Ishikawa (cell line): ENCODE measurements around the gene CFAP61.

Experiments
- CEBPB ChIP-seq: IDR thresholded peaks from 2 replicates; pipeline ENCODE4 v1.6.1; 2012
- CREB1 ChIP-seq: IDR thresholded peaks from 2 replicates; pipeline ENCODE4 v1.6.1; 2012; ENCODE audit warnings: low read depth
- EGR1 ChIP-seq: IDR thresholded peaks from 2 replicates; pipeline ENCODE4 v1.6.1; 2012
- EP300 ChIP-seq: IDR thresholded peaks from 2 replicates; pipeline ENCODE4 v1.6.1; 2012; ENCODE audit warnings: borderline replicate concordance
- FOXM1 ChIP-seq: IDR thresholded peaks from 2 replicates; pipeline ENCODE4 v1.6.1; 2012; ENCODE audit warnings: low read depth, borderline replicate concordance
- NFIC ChIP-seq: IDR thresholded peaks from 2 replicates; pipeline ENCODE4 v1.6.1; 2012
- RAD21 ChIP-seq: IDR thresholded peaks from 2 replicates; pipeline ENCODE4 v1.6.1; 2012; ENCODE audit warnings: low read depth
- REST ChIP-seq: IDR thresholded peaks from 2 replicates; pipeline ENCODE4 v1.6.1; 2012; ENCODE audit warnings: low read depth, mild to moderate bottlenecking
- TAF1 ChIP-seq: IDR thresholded peaks from 2 replicates; pipeline ENCODE4 v1.6.1; 2012; ENCODE audit warnings: low read depth, mild to moderate bottlenecking
- TCF12 ChIP-seq: IDR thresholded peaks from 2 replicates; pipeline ENCODE4 v1.6.1; 2012; ENCODE audit warnings: low read depth
- TEAD4 ChIP-seq: IDR thresholded peaks from 2 replicates; pipeline ENCODE4 v1.6.1; 2012
- YY1 ChIP-seq: IDR thresholded peaks from 2 replicates; pipeline ENCODE4 v1.6.1; 2012; ENCODE audit warnings: low read depth
- ZBTB7A ChIP-seq: IDR thresholded peaks from 2 replicates; pipeline ENCODE4 v1.6.1; 2012; ENCODE audit warnings: low read depth
- TF ChIP-seq, protein P1 (sequence below): IDR thresholded peaks from 2 replicates; pipeline ENCODE4 v1.6.1; 2012
- TF ChIP-seq, protein P2 (sequence below): IDR thresholded peaks from 2 replicates; pipeline ENCODE4 v1.6.1; 2012

Gene CFAP61

DNA sequence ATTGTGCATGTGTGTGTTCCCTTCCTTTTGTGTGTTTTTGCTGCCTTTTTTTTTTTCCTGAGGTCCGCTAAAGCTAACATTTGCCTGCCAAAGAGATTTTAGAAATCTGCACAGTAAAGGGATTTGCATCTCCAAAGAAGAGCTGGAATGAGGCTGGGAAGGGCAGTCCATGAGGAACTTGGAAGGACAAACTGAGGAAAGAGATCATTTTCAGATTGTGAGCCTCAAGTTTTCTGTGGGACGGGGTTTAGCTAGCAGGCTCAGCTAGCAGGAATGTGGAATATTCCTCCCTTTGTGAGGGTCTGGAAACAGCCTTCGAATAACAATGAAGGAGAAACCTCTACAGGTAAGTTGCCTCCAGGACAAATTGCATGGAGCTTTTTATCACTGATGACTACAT lies 319.3 kb downstream of the CFAP61 start:
- no peak for TF ChIP-seq TEAD4
- TF ChIP-seq, protein P1, sequence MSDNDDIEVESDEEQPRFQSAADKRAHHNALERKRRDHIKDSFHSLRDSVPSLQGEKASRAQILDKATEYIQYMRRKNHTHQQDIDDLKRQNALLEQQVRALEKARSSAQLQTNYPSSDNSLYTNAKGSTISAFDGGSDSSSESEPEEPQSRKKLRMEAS: no peak
- TF ChIP-seq NFIC: no peak
- no peak for TF ChIP-seq EP300
- TF ChIP-seq ZBTB7A: no peak
- TF ChIP-seq, protein P2, sequence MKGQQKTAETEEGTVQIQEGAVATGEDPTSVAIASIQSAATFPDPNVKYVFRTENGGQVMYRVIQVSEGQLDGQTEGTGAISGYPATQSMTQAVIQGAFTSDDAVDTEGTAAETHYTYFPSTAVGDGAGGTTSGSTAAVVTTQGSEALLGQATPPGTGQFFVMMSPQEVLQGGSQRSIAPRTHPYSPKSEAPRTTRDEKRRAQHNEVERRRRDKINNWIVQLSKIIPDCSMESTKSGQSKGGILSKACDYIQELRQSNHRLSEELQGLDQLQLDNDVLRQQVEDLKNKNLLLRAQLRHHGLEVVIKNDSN: no peak
- TF ChIP-seq CREB1: no peak
- TF ChIP-seq EGR1: no peak
- no peak for TF ChIP-seq FOXM1
- TF ChIP-seq TAF1: no peak
- no peak for TF ChIP-seq CEBPB
- TF ChIP-seq REST: no peak
- no peak for TF ChIP-seq YY1
- no peak for TF ChIP-seq RAD21
- TF ChIP-seq TCF12: no peak

DNA sequence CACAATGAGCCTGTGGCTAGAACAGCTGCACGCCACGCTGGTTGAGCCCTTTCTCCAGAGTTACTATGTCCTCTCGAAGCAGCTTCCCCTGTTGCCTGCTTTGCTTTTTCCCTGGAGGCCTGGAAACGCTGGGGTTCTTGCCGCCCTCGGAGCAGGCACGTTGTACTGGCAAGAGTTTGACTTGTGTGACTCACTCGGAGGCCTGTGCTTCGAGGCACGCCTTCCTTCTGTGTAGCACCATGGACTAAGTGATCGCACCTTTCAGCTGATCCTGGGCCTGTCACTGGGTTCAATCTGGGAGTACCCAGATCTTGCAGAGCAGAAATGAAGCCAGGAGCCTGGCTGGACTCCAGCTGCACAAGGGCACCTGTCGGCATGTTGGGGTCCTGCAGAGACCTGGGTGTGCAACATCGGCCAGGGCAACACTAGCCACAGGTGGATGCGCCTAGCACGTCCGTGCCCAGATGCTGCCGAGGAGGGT lies 320.8 kb downstream of the CFAP61 start:
- TF ChIP-seq, protein P1: no peak
- TF ChIP-seq NFIC: no peak
- no peak for TF ChIP-seq TEAD4
- TF ChIP-seq, protein P2: no peak
- TF ChIP-seq FOXM1: no peak
- TF ChIP-seq EP300: no peak
- no peak for TF ChIP-seq CREB1
- no peak for TF ChIP-seq TCF12
- TF ChIP-seq RAD21: no peak
- TF ChIP-seq EGR1: no peak
- TF ChIP-seq REST: no peak
- TF ChIP-seq ZBTB7A: no peak
- TF ChIP-seq CEBPB: no peak
- TF ChIP-seq YY1: no peak
- TF ChIP-seq TAF1: no peak

DNA sequence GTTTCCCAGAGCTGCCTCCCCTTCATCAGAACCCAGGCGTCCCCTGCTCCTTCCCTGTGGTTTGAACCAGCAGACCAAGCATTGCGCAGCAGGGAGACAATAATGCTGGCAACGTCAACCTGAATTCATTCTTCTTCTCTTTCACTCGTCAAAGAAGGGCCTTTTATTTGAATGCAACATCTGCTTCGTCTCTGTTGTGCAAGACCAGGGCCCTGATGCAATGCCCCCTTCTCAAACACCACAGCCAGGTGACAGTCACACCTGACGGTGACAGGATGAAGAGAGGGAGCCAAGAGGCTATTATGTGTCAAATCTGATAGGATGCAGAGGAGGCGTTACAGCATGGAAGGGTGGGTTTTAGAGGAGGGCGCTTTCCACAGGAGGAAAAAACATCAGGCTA lies 323.5 kb downstream of the CFAP61 start:
- TF ChIP-seq FOXM1: no peak
- TF ChIP-seq CEBPB: no peak
- TF ChIP-seq EP300: no peak
- TF ChIP-seq REST: no peak
- TF ChIP-seq CREB1: no peak
- no peak for TF ChIP-seq YY1
- no peak for TF ChIP-seq EGR1
- no peak for TF ChIP-seq TAF1
- TF ChIP-seq NFIC: no peak
- TF ChIP-seq, protein P1: no peak

DNA sequence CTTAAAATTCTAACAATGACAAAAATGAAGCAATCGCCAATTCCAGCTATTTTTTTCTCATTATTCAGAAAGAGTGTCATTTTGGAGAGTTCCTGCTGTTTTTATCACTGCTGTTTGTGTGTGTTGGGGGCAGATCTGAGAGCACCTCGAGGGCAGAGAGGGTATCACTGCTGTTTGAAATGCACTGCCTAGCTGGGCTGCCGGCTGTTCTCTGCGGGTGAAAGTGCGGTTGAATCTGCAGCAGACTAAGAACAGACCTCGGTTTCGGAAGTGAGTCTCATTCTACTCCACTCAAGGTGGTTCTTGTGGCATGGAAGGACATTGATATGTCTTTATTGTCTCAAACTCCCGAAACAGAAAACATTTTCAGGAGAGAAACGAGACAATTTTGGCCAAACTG lies 333.9 kb downstream of the CFAP61 start:
- TF ChIP-seq RAD21: no peak
- TF ChIP-seq TCF12: no peak
- TF ChIP-seq, protein P2: no peak
- TF ChIP-seq EGR1: no peak
- TF ChIP-seq EP300: no peak
- no peak for TF ChIP-seq REST
